ENCODE results near the gene LONP1.

The LONP1 gene

GRCh38 chr19:5646703-5647102 lies 73.2 kb downstream of the LONP1 start:
- Histone ChIP-seq H3K4me2 (ENCODE audit: low read depth, low read length) (no peak overlapping the region), H3K9me3 (replicated peaks; ENCODE audit: insufficient read depth, low read length) (no peaks in the 10 kb centered on the region), H4K20me1 (ENCODE audit: insufficient read depth, low read length) (peaks cover 37% of the 10 kb centered on the region), H3K9me2 (replicated peaks; ENCODE audit: insufficient read depth, low read length) (no peaks in the 10 kb centered on the region), H3K36me3 (replicated peaks; ENCODE audit: insufficient read depth, low read length) (peaks cover 58% of the 10 kb centered on the region), H3K27me3 (replicated peaks; ENCODE audit: insufficient read depth, low read length) (no peaks in the 10 kb centered on the region), H2AFZ (ENCODE audit: low read length) (no peak overlapping the region), H3K4me1 (ENCODE audit: low read length) (no peaks in the 10 kb centered on the region), H3K79me2 (ENCODE audit: low read length) (peaks cover 84% of the 10 kb centered on the region), H3K27ac (ENCODE audit: low read length) (no peak overlapping the region), H3K9ac (ENCODE audit: low read length) (no peak overlapping the region), H3F3A (ENCODE audit: insufficient read depth, low read length) (no peaks in the 10 kb centered on the region), H3K4me3 (ENCODE audit: low read length) (no peak overlapping the region)
- TF ChIP-seq EZH2 (optimal IDR thresholded peaks at IDR 0.05; ENCODE audit: low read depth, low read length): no peak
- TF ChIP-seq, protein P1, sequence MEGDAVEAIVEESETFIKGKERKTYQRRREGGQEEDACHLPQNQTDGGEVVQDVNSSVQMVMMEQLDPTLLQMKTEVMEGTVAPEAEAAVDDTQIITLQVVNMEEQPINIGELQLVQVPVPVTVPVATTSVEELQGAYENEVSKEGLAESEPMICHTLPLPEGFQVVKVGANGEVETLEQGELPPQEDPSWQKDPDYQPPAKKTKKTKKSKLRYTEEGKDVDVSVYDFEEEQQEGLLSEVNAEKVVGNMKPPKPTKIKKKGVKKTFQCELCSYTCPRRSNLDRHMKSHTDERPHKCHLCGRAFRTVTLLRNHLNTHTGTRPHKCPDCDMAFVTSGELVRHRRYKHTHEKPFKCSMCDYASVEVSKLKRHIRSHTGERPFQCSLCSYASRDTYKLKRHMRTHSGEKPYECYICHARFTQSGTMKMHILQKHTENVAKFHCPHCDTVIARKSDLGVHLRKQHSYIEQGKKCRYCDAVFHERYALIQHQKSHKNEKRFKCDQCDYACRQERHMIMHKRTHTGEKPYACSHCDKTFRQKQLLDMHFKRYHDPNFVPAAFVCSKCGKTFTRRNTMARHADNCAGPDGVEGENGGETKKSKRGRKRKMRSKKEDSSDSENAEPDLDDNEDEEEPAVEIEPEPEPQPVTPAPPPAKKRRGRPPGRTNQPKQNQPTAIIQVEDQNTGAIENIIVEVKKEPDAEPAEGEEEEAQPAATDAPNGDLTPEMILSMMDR (IDR thresholded peaks at IDR 0.05; ENCODE audit: low read length): no peak
- TF ChIP-seq EZH2phosphoT487 (IDR thresholded peaks at IDR 0.05; ENCODE audit: low read length): no peak
- DNase-seq: no peak

- Histone ChIP-seq H3K9me2 (replicated peaks; ENCODE audit: insufficient read depth, low read length) (no peaks in the 10 kb centered on the region), H3K9me3 (replicated peaks; ENCODE audit: insufficient read depth, low read length) (no peaks in the 10 kb centered on the region), H3K4me3 (ENCODE audit: low read length) (no peak overlapping the region), H3K27me3 (replicated peaks; ENCODE audit: insufficient read depth, low read length) (no peaks in the 10 kb centered on the region), H3K79me2 (ENCODE audit: low read length) (peaks cover 89% of the 10 kb centered on the region), H3K27ac (ENCODE audit: low read length) (no peak overlapping the region), H3K9ac (ENCODE audit: low read length) (no peak overlapping the region), H3F3A (ENCODE audit: insufficient read depth, low read length) (no peaks in the 10 kb centered on the region), H3K4me1 (ENCODE audit: low read length) (no peaks in the 10 kb centered on the region), H2AFZ (ENCODE audit: low read length) (no peak overlapping the region), H3K36me3 (replicated peaks; ENCODE audit: insufficient read depth, low read length) (peaks cover 55% of the 10 kb centered on the region), H3K4me2 (ENCODE audit: low read depth, low read length) (no peak overlapping the region), H4K20me1 (ENCODE audit: insufficient read depth, low read length) (peaks cover 50% of the 10 kb centered on the region)
- no peak for TF ChIP-seq EZH2 (optimal IDR thresholded peaks at IDR 0.05; ENCODE audit: low read depth, low read length)
- TF ChIP-seq EZH2phosphoT487 (IDR thresholded peaks at IDR 0.05; ENCODE audit: low read length): no peak
- TF ChIP-seq, protein P1 (IDR thresholded peaks at IDR 0.05; ENCODE audit: low read length): no peak
- no peak for DNase-seq
Measured at GRCh38 chr19:5645409-5645808, 74.5 kb downstream of the LONP1 start.

DNA sequence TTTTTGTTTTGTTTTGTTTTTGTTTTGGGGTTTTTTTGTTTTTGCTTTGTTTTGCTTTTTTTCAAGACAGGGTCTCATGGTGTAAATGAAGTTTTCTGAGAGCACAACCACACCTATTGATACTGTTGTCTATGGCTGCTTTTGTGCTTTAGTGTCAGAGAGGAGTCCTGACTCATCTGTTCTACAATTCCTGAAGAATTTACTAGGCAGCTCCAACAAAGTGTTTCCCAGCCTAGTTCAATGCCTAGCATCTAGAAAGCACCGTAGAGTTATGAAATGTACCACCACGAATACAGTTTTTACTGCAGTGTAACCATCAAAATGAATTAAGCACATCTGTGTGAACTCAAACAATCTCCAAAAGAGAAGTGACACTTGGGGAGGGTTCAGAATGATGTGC lies 75.9 kb downstream of the LONP1 start:
- Histone ChIP-seq H3K4me2 (ENCODE audit: low read depth, low read length) (no peak overlapping the region), H4K20me1 (ENCODE audit: insufficient read depth, low read length) (peaks cover 50% of the 10 kb centered on the region), H2AFZ (ENCODE audit: low read length) (no peak overlapping the region), H3K9me2 (replicated peaks; ENCODE audit: insufficient read depth, low read length) (no peaks in the 10 kb centered on the region), H3K9ac (ENCODE audit: low read length) (no peak overlapping the region), H3K36me3 (replicated peaks; ENCODE audit: insufficient read depth, low read length) (peaks cover 48% of the 10 kb centered on the region), H3K4me1 (ENCODE audit: low read length) (no peaks in the 10 kb centered on the region), H3K27me3 (replicated peaks; ENCODE audit: insufficient read depth, low read length) (no peaks in the 10 kb centered on the region), H3K79me2 (ENCODE audit: low read length) (peaks cover 96% of the 10 kb centered on the region), H3K27ac (ENCODE audit: low read length) (no peak overlapping the region), H3F3A (ENCODE audit: insufficient read depth, low read length) (no peaks in the 10 kb centered on the region), H3K9me3 (replicated peaks; ENCODE audit: insufficient read depth, low read length) (no peaks in the 10 kb centered on the region), H3K4me3 (ENCODE audit: low read length) (no peak overlapping the region)
- TF ChIP-seq EZH2 (optimal IDR thresholded peaks at IDR 0.05; ENCODE audit: low read depth, low read length) (no peak), EZH2phosphoT487 (IDR thresholded peaks at IDR 0.05; ENCODE audit: low read length) (no peak)
- TF ChIP-seq, protein P1 (IDR thresholded peaks at IDR 0.05; ENCODE audit: low read length): no peak
- no peak for DNase-seq
